GM18858 (cell line): ENCODE data around the gene CNTLN.
"Not testable (repeated sequence)": the region's sequence is repeated elsewhere in the genome, so short reads cannot be mapped to it uniquely, and the experiment has no call there.

Experiments used
- ATAC-seq: cut with Tn5 transposase; IDR thresholded peaks from one replicate; pipeline ENCODE4 v1.9.1; 2021; ENCODE audit not compliant: unreplicated experiment

Gene CNTLN

GRCh38 chr9:17294822-17295624, 160.2 kb downstream of the CNTLN start:
- ATAC-seq, result no peak

DNA sequence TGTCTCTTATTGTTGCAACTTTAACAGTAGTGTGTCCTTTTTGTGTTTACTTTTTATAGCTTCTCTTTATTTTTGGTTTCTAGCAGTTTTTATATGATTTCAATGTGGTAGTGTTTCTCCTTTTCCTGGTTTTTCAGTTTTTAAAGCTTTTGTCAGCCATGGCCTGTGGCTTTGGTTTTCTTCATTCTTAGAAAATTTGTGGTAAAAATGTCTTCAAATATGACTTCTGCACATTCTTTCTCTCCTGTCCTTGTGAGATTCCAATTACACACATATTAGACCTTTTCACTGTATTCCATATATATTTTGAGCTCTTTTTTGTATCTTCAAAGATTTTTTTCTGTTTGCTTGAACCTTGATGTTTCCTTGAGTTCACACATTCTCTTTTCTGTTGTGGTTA, 180.5 kb downstream of the CNTLN start:
- ATAC-seq, result no peak

GRCh38 chr9:17318821-17319320, 184.0 kb downstream of the CNTLN start:
- ATAC-seq, result no peak

DNA sequence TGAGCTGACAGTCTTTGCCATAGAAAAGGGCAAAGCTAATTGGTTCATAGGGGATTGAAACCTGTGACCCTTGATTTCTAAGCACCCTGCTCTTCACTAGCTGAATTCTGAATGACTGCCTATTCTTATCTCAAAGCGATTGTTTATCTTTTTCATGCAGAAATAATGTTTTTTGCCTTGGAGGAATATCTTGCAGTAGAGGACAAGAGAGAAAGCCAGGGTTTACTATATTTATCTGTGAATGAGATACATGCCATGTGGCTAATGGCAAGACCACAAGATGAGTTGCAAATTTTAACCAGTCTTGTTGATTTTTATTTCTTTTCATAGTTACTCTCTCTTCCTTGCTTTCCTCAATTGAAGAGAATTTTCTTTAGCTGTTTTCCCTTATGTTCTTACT, 185.0 kb downstream of the CNTLN start:
- no peak for ATAC-seq

- no peak for ATAC-seq
Observed at GRCh38 chr9:17322882-17323864, 188.3 kb downstream of the CNTLN start.

DNA sequence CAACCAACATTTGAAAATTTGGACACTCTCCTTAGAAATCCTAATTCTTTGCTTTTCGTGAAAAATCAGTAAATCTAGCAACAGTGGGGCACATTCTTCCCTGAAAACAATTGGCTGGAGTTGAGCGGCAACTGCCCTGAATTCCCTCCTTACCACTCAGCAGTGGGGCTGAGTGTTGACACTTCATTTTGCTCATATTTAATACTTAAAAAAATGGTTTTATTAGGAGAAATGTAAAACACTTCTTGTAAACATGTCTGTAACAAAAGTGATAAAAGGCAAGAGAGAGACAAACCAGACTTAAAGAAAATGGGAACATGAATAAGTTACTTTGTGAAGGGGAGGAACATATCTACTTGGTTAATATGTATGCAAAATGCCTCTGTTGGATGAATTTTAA, 193.5 kb downstream of the CNTLN start:
- no peak for ATAC-seq

- ATAC-seq, result no peak
Observed at GRCh38 chr9:17330097-17330496, 195.3 kb downstream of the CNTLN start.

DNA sequence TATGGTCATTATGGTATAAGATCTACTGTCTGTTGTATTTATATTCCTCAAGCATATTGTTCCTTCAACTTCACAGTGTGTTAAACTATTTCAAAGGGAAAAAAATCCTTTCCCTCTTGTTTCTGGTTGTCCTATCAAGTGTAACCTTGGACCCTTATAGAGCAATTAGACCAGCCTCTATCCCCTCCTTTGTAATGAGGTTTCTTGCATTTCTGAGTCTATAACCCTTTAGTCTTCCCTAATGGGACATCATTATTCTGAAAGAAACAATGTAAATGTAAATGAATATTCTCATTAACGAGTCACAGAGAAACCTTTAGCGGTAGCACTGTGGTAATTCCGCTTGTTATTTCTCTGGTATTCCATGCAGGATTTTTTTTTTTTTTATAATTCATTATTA, 197.3 kb downstream of the CNTLN start:
- no peak for ATAC-seq

DNA sequence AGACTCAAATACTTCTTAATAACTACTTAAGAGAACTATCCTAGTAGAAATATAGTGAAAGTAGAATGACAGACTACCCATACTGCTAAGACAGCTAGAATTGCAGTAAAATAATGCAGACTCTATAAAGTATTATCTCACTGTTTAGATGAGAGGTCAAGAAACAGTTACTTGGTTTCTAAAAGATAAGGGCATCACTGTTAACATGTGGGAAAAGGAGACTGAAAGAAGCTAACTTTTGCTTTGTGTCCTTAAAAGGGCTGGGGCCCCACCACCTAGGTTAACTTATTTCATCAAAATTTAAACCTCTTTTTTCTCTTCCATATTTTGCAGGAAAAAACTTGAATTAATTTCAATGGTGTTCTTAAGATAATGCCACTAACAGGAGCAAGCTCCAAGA, 204.3 kb downstream of the CNTLN start:
- ATAC-seq, result no peak

DNA sequence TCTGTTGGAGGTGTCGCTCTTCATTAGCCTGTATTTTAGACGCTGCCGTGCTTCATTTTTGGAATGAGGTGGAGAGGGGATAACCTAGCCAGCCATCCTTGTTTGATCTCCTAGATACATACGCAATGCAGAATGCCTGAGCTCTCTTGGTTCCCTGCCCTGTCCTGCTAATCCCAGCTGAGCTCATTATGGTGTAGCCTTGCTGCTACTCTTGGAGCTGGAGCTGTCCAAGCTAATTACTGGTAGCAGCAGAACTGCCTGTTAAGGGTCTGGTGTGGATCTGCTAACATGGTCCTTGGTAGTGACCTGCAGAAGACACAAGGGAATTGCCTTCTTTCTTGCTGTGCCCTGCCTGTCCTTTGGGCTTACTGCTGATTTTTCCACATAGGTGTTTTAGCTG, 207.9 kb downstream of the CNTLN start:
- ATAC-seq, result no peak

DNA sequence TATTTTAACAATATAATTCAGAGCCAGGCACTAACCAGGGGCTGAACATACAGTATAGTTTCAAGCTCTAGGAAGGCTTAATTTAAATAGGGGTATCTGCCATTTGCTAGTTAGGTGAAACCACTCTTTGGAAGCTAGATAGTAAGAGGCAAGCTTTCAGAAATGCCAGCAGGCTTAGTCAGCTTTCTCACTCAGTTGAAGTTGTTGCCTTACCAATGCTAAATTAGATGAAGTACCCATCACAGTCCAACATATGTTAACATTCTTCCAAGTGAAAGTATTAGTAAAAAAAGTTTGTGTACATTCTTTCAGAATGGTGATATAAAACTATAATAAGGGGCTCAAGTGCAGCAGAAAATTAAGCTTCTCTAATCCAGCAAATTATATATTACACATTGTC, 215.0 kb downstream of the CNTLN start:
- no peak for ATAC-seq

- ATAC-seq, result not testable (repeated sequence)
Observed at GRCh38 chr9:17354006-17354405, 219.2 kb downstream of the CNTLN start.

GRCh38 chr9:17361378-17361777, 226.5 kb downstream of the CNTLN start:
- ATAC-seq, result no peak

DNA sequence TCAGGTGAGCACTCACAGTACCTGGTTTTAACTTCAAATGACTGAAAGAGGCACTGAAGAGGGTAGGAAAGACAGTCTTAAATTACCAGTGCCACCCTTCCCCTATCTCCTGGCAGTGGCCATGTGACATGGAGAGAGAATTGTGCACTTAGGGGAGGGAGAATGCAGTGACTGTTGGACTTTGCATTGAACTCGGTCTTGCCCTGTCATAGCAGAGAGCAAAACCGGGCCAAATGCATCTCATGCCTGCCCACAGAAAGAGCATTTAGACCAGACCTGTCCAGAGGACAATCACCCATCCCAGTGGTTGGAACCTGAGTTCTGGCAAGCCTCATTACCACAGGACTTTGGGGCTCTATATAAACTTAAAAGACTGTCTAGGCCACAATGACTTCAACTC, 232.2 kb downstream of the CNTLN start:
- ATAC-seq, result no peak

- no peak for ATAC-seq
Observed at GRCh38 chr9:17380126-17380861, 245.5 kb downstream of the CNTLN start.

- no peak for ATAC-seq
Observed at GRCh38 chr9:17387565-17387964, 252.7 kb downstream of the CNTLN start.

GRCh38 chr9:17389026-17389425, 254.2 kb downstream of the CNTLN start:
- no peak for ATAC-seq

- no peak for ATAC-seq
Observed at GRCh38 chr9:17394881-17395510, 260.2 kb downstream of the CNTLN start.

- not testable (repeated sequence) for ATAC-seq
Observed at GRCh38 chr9:17397166-17397728, 262.4 kb downstream of the CNTLN start.

- ATAC-seq, result no peak
Observed at GRCh38 chr9:17398350-17398749, 263.5 kb downstream of the CNTLN start.
